ENCODE measurements around the gene LMAN1L. TPM values are rescaled to one million over a fixed set of nuclear protein-coding genes. Genes with fewer than 3 reads are reported as not detected.

Gene LMAN1L
- total RNA-seq, 1 experiment from 2014 or later = not detected

DNA sequence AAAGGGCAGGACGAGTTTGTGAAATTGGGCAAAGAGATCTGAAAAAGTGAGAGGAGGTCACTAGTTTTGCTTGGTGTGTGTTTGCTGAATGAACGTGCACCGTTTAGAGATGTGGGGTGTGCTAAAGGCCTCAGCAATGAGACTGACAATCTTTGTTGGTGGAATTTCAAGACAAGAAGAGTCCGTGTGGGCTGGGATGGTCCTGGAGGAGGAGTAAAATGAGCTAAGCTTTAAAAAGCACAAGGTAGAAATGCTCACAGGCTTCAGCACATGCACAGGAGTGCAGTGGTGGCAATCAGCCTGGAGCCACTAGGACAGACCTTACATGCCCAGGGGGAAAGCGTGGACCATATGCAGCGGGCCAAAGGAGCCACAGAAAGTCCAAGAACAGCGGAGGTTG lies 12.3 kb downstream of the LMAN1L start:
- ChIA-PET POLR2A (no interaction called here), CTCF (interaction anchor here (1.3 to 3.5 kb wide), 4 partner anchors 8 to 56 kb away, joined by 5 to 24 read pairs (median 6); partner anchors contain the start of gene LMAN1L)
- H3K36me3 Mint-ChIP-seq = no peaks in the 10 kb centered on the region
- TF ChIP-seq ZNF263 (CRISPR knock-in tag; IDR thresholded peaks at IDR 0.05; ENCODE audit: low read depth) (no peak), FOXK1 (CRISPR knock-in tag; IDR thresholded peaks at IDR 0.05) (no peak), ZNF317 (CRISPR knock-in tag; IDR thresholded peaks at IDR 0.05; ENCODE audit: borderline replicate concordance, low read depth) (no peak), GTF2I (CRISPR knock-in tag; conservative IDR thresholded peaks at IDR 0.05) (no peak), CREM (CRISPR knock-in tag; IDR thresholded peaks at IDR 0.05) (no peak), MYBL2 (CRISPR knock-in tag; IDR thresholded peaks at IDR 0.05) (no peak), TP53 (CRISPR knock-in tag; IDR thresholded peaks at IDR 0.05) (no peak), NFATC4 (CRISPR knock-in tag; IDR thresholded peaks at IDR 0.05) (no peak)
- TF ChIP-seq, protein P1, sequence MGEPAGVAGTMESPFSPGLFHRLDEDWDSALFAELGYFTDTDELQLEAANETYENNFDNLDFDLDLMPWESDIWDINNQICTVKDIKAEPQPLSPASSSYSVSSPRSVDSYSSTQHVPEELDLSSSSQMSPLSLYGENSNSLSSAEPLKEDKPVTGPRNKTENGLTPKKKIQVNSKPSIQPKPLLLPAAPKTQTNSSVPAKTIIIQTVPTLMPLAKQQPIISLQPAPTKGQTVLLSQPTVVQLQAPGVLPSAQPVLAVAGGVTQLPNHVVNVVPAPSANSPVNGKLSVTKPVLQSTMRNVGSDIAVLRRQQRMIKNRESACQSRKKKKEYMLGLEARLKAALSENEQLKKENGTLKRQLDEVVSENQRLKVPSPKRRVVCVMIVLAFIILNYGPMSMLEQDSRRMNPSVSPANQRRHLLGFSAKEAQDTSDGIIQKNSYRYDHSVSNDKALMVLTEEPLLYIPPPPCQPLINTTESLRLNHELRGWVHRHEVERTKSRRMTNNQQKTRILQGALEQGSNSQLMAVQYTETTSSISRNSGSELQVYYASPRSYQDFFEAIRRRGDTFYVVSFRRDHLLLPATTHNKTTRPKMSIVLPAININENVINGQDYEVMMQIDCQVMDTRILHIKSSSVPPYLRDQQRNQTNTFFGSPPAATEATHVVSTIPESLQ (CRISPR knock-in tag; IDR thresholded peaks at IDR 0.05) = no peak
- no peak overlapping the region for H3K27ac Mint-ChIP-seq
- H3K4me1 Mint-ChIP-seq = peaks cover 18% of the 10 kb centered on the region
- H3K9me3 Mint-ChIP-seq = no peaks in the 10 kb centered on the region
- no peak for ATAC-seq
- H3K27me3 Mint-ChIP-seq (ENCODE audit: low read depth) = peaks cover 57% of the 10 kb centered on the region
- H3K4me3 Mint-ChIP-seq = no peak overlapping the region
- no peak for DNase-seq (ENCODE audit: low spot score)

DNA sequence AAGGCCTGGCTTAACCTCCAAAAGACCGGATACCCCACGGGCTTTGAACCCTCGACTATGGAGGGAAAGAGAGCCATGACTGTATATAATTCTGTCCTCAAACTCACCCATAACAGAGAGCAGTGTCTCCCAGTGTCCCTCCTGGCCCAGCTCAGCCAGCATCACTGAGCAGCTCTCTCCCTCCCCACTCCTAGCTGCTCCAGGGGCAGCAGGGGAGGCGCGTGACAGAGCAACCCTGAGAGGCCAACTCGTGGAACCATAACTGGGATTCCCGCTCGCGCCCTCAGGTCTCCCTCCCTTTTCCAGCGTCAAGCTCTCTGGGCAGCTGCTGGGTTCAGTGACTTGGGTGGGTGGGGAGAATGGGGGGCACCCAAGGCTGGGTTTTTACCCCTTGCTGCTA lies 13.2 kb downstream of the LMAN1L start:
- TF ChIP-seq SP1 (CRISPR knock-in tag; conservative IDR thresholded peaks at IDR 0.05) = no peak
- H3K9me3 Mint-ChIP-seq = no peaks in the 10 kb centered on the region
- POLR2A ChIA-PET = interaction anchor here (1.1 kb wide), 1 partner anchor 66 kb away, joined by 3 read pairs; no protein-coding TSS in a partner anchor
- no peaks in the 10 kb centered on the region for H3K36me3 Mint-ChIP-seq
- peaks cover 17% of the 10 kb centered on the region for H3K4me1 Mint-ChIP-seq
- DNase-seq (ENCODE audit: low spot score) = no peak
- peak overlapping the region; percentile 14; the same call in 1 of the 2 replicates for H3K4me3 Mint-ChIP-seq
- CTCF ChIA-PET = interaction anchor here (0.8 to 5.2 kb wide), 20 partner anchors 9 to 451 kb away, joined by 3 to 26 read pairs (median 6); partner anchors contain the start of genes FAM219B, LMAN1L and RPP25
- peaks cover 57% of the 10 kb centered on the region for H3K27me3 Mint-ChIP-seq (ENCODE audit: low read depth)
- H3K27ac Mint-ChIP-seq = no peak overlapping the region
- ATAC-seq = no peak

DNA sequence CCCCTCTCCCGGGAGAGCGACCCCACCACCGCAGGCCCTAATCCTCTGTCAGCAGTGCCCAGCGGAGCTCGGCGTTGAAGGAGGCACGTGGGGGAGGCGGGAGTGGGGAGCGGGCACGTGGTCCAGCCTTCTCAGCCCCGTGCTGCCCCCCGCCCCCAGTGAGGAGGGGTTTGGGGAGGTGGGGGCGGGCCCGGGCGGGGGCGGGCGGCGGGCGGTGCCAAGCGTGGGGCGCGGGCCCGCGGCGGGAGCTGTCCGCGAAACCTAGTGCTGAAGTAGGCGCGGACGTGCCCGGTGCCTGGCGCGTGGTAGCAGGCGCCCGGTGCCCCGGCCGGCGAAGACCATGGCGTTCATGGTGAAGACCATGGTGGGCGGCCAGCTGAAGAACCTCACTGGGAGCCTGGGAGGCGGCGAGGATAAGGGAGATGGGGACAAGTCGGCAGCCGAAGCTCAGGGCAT lies 13.8 kb downstream of the LMAN1L start, which contains the start of gene CPLX3:
Gene CPLX3 (plus strand): TSS at position 264 of the 456 bp plus-strand sequence. CDS start 77 bp downstream, at position 341.
- ChIA-PET POLR2A (interaction anchor here (0.5 to 1.1 kb wide), 2 partner anchors 16 to 66 kb away, joined by 3 to 5 read pairs; no protein-coding TSS in a partner anchor), CTCF (interaction anchor here (0.6 to 5.2 kb wide), 22 partner anchors 9 to 452 kb away, joined by 3 to 26 read pairs (median 6); partner anchors contain the start of genes FAM219B, LMAN1L, RPP25 and ULK3)
- DNase-seq (ENCODE audit: low spot score) (peak; percentile 58), ATAC-seq (peak; percentile 55)
- Mint-ChIP-seq H3K27me3 (ENCODE audit: low read depth) (peaks cover 57% of the 10 kb centered on the region), H3K4me3 (peak within 1 kb of the TSS; percentile 47), H3K27ac (no peak within 1 kb of the TSS), H3K9me3 (no peaks in the 10 kb centered on the region), H3K36me3 (no peaks in the 10 kb centered on the region), H3K4me1 (peaks cover 11% of the 10 kb centered on the region)
- TF ChIP-seq CBFB (CRISPR knock-in tag; IDR thresholded peaks at IDR 0.05; ENCODE audit: low read depth) = no peak
- TF ChIP-seq, protein P2, sequence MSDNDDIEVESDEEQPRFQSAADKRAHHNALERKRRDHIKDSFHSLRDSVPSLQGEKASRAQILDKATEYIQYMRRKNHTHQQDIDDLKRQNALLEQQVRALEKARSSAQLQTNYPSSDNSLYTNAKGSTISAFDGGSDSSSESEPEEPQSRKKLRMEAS (CRISPR knock-in tag; IDR thresholded peaks at IDR 0.05) = peak; percentile 64; the same call in 1 of the 2 replicates
- TF ChIP-seq NFYB (CRISPR knock-in tag; conservative IDR thresholded peaks at IDR 0.05; ENCODE audit: low read depth) = no peak
- TF ChIP-seq EMX1 (CRISPR knock-in tag; IDR thresholded peaks at IDR 0.05) = no peak
- TF ChIP-seq, protein P3, sequence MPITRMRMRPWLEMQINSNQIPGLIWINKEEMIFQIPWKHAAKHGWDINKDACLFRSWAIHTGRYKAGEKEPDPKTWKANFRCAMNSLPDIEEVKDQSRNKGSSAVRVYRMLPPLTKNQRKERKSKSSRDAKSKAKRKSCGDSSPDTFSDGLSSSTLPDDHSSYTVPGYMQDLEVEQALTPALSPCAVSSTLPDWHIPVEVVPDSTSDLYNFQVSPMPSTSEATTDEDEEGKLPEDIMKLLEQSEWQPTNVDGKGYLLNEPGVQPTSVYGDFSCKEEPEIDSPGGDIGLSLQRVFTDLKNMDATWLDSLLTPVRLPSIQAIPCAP (CRISPR knock-in tag; IDR thresholded peaks at IDR 0.05) = no peak
- 0 out of 2 replicates have a peak, but pooled peaks have one; percentile 30 for TF ChIP-seq TEAD4 (CRISPR knock-in tag; IDR thresholded peaks at IDR 0.05)
- TF ChIP-seq, protein P4, sequence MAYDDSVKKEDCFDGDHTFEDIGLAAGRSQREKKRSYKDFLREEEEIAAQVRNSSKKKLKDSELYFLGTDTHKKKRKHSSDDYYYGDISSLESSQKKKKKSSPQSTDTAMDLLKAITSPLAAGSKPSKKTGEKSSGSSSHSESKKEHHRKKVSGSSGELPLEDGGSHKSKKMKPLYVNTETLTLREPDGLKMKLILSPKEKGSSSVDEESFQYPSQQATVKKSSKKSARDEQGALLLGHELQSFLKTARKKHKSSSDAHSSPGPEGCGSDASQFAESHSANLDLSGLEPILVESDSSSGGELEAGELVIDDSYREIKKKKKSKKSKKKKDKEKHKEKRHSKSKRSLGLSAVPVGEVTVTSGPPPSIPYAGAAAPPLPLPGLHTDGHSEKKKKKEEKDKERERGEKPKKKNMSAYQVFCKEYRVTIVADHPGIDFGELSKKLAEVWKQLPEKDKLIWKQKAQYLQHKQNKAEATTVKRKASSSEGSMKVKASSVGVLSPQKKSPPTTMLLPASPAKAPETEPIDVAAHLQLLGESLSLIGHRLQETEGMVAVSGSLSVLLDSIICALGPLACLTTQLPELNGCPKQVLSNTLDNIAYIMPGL (CRISPR knock-in tag; IDR thresholded peaks at IDR 0.05) = no peak
- TF ChIP-seq ATF1 (CRISPR knock-in tag; IDR thresholded peaks at IDR 0.05) = no peak
- peak; percentile 69; the same call in 1 of the 2 replicates for TF ChIP-seq ZNF317 (CRISPR knock-in tag; IDR thresholded peaks at IDR 0.05; ENCODE audit: borderline replicate concordance, low read depth)
- TF ChIP-seq, protein P5, sequence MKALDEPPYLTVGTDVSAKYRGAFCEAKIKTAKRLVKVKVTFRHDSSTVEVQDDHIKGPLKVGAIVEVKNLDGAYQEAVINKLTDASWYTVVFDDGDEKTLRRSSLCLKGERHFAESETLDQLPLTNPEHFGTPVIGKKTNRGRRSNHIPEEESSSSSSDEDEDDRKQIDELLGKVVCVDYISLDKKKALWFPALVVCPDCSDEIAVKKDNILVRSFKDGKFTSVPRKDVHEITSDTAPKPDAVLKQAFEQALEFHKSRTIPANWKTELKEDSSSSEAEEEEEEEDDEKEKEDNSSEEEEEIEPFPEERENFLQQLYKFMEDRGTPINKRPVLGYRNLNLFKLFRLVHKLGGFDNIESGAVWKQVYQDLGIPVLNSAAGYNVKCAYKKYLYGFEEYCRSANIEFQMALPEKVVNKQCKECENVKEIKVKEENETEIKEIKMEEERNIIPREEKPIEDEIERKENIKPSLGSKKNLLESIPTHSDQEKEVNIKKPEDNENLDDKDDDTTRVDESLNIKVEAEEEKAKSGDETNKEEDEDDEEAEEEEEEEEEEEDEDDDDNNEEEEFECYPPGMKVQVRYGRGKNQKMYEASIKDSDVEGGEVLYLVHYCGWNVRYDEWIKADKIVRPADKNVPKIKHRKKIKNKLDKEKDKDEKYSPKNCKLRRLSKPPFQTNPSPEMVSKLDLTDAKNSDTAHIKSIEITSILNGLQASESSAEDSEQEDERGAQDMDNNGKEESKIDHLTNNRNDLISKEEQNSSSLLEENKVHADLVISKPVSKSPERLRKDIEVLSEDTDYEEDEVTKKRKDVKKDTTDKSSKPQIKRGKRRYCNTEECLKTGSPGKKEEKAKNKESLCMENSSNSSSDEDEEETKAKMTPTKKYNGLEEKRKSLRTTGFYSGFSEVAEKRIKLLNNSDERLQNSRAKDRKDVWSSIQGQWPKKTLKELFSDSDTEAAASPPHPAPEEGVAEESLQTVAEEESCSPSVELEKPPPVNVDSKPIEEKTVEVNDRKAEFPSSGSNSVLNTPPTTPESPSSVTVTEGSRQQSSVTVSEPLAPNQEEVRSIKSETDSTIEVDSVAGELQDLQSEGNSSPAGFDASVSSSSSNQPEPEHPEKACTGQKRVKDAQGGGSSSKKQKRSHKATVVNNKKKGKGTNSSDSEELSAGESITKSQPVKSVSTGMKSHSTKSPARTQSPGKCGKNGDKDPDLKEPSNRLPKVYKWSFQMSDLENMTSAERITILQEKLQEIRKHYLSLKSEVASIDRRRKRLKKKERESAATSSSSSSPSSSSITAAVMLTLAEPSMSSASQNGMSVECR (CRISPR knock-in tag; IDR thresholded peaks at IDR 0.05; ENCODE audit: borderline replicate concordance) = peak; percentile 77; the same call in 1 of the 2 replicates
- TF ChIP-seq ZNF423 (CRISPR knock-in tag; IDR thresholded peaks at IDR 0.05) = no peak
- TF ChIP-seq, protein P6, sequence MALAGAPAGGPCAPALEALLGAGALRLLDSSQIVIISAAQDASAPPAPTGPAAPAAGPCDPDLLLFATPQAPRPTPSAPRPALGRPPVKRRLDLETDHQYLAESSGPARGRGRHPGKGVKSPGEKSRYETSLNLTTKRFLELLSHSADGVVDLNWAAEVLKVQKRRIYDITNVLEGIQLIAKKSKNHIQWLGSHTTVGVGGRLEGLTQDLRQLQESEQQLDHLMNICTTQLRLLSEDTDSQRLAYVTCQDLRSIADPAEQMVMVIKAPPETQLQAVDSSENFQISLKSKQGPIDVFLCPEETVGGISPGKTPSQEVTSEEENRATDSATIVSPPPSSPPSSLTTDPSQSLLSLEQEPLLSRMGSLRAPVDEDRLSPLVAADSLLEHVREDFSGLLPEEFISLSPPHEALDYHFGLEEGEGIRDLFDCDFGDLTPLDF (CRISPR knock-in tag; IDR thresholded peaks at IDR 0.05) = 0 out of 2 replicates have a peak, but pooled peaks have one; percentile 26
- TF ChIP-seq TP53 (CRISPR knock-in tag; IDR thresholded peaks at IDR 0.05) = peak; percentile 64; the same call in 1 of the 2 replicates
